GM18858 (cell line): ENCODE results near the gene RNF146.
"Not testable (repeated sequence)": the region's sequence is repeated elsewhere in the genome, so short reads cannot be mapped to it uniquely, and the experiment has no call there.

Source experiments
- ATAC-seq: cut with Tn5 transposase; IDR thresholded peaks from one replicate; pipeline ENCODE4 v1.9.1; 2021; ENCODE audit not compliant: unreplicated experiment

The RNF146 gene

GRCh38 chr6:127266178-127266891 lies at the start of gene RNF146:
Gene RNF146, plus strand, starts transcription at chr6:127266864. Its CDS starts 13,475 bp downstream, at chr6:127280339.
- ATAC-seq: peak; percentile 67

GRCh38 chr6:127219869-127220268 lies 46.8 kb upstream of the RNF146 start:
- ATAC-seq: no peak

- ATAC-seq: no peak
These were observed 45.5 kb upstream of the RNF146 start for GRCh38 chr6:127221201-127221600.

- ATAC-seq: no peak
These were observed 44.2 kb upstream of the RNF146 start for GRCh38 chr6:127222418-127222817.

- ATAC-seq: no peak
These were observed 41.2 kb upstream of the RNF146 start for GRCh38 chr6:127225497-127225896.

GRCh38 chr6:127233819-127234218 lies 32.8 kb upstream of the RNF146 start:
- ATAC-seq: not testable (repeated sequence)

- no peak for ATAC-seq
These were observed 23.2 kb upstream of the RNF146 start for GRCh38 chr6:127243501-127243900.

- ATAC-seq: no peak
These were observed 19.3 kb upstream of the RNF146 start for GRCh38 chr6:127247114-127248096.

- ATAC-seq: no peak
These were observed 17.0 kb upstream of the RNF146 start for GRCh38 chr6:127249621-127250020.

- ATAC-seq: no peak
These were observed 11.4 kb upstream of the RNF146 start for GRCh38 chr6:127255286-127255685.

- no peak for ATAC-seq
These were observed 3.8 kb upstream of the RNF146 start for GRCh38 chr6:127262896-127263295.

GRCh38 chr6:127263481-127263880 lies 3.2 kb upstream of the RNF146 start:
- ATAC-seq: no peak

- ATAC-seq: peak; percentile 61
These were observed 405 bp downstream of the RNF146 start for GRCh38 chr6:127266892-127267645.

GRCh38 chr6:127267646-127268625 lies 1.3 kb downstream of the RNF146 start:
- peak; percentile 1 for ATAC-seq

- no peak for ATAC-seq
These were observed 5.9 kb downstream of the RNF146 start for GRCh38 chr6:127272576-127272975.

GRCh38 chr6:127273499-127273898 lies 6.8 kb downstream of the RNF146 start:
- ATAC-seq: no peak

- no peak for ATAC-seq
These were observed 9.7 kb downstream of the RNF146 start for GRCh38 chr6:127276331-127276730.

- no peak for ATAC-seq
These were observed 11.5 kb downstream of the RNF146 start for GRCh38 chr6:127277878-127278843.

GRCh38 chr6:127279815-127280214 lies 13.2 kb downstream of the RNF146 start:
- ATAC-seq: peak; percentile 52
